ENCODE results near the gene PRKACA. TPM values are rescaled to one million over a fixed set of nuclear protein-coding genes. Genes with fewer than 3 reads are reported as not detected.

The PRKACA gene
- polyA plus RNA-seq, 1 experiment, result 17.9 TPM

DNA sequence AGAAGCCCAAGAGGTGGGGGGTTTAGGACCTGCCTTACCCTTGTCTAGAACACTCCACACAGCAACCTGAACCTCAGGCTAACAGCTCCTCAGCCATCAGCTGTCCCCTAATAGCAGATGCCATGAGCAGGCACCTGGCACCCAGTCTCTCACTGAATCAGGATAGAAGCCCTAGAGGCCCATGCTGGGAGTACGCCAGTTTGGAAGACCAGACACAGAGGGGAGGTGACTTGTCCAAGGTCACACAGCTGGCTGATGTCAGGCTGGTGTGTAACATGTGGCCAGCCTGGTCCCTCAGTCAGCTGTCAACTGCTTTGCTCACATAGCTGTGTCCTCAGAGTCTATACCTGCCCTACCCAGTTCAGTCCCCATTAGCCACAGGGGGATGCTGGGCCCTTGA is 14.3 kb downstream of the PRKACA start:
- Histone ChIP-seq H3K9me3 (ENCODE audit: control insufficient read depth, insufficient read depth, low read length) (no peaks in the 10 kb centered on the region), H3K27ac (ENCODE audit: low read depth, low read length) (no peak overlapping the region), H3K4me3 (ENCODE audit: low read depth, low read length) (no peak overlapping the region), H3K27me3 (ENCODE audit: control insufficient read depth, insufficient read depth, low read length) (no peaks in the 10 kb centered on the region)
- ChIA-PET POLR2A (no interaction called here), CTCF (interaction anchor here (0.9 kb wide), 1 partner anchor 11 kb away, joined by 3 read pairs; no protein-coding TSS in a partner anchor)
- TF ChIP-seq, protein P1, sequence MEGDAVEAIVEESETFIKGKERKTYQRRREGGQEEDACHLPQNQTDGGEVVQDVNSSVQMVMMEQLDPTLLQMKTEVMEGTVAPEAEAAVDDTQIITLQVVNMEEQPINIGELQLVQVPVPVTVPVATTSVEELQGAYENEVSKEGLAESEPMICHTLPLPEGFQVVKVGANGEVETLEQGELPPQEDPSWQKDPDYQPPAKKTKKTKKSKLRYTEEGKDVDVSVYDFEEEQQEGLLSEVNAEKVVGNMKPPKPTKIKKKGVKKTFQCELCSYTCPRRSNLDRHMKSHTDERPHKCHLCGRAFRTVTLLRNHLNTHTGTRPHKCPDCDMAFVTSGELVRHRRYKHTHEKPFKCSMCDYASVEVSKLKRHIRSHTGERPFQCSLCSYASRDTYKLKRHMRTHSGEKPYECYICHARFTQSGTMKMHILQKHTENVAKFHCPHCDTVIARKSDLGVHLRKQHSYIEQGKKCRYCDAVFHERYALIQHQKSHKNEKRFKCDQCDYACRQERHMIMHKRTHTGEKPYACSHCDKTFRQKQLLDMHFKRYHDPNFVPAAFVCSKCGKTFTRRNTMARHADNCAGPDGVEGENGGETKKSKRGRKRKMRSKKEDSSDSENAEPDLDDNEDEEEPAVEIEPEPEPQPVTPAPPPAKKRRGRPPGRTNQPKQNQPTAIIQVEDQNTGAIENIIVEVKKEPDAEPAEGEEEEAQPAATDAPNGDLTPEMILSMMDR (IDR thresholded peaks at IDR 0.05; ENCODE audit: low read depth, low read length), result no peak
- DNase-seq (ENCODE audit: low read depth, low spot score), result no peak

- POLR2A ChIA-PET, result no interaction called here
- no peak for DNase-seq (ENCODE audit: low read depth, low spot score)
- CTCF ChIA-PET, result no interaction called here
- TF ChIP-seq, protein P1 (IDR thresholded peaks at IDR 0.05; ENCODE audit: low read depth, low read length), result no peak
- H3K27ac ChIP-seq (ENCODE audit: low read depth, low read length), result no peak overlapping the region
- H3K9me3 ChIP-seq (ENCODE audit: control insufficient read depth, insufficient read depth, low read length), result no peaks in the 10 kb centered on the region
- no peaks in the 10 kb centered on the region for H3K27me3 ChIP-seq (ENCODE audit: control insufficient read depth, insufficient read depth, low read length)
- no peak overlapping the region for H3K4me3 ChIP-seq (ENCODE audit: low read depth, low read length)
Observed at GRCh38 chr19:14102756-14103155, 14.8 kb downstream of the PRKACA start.

DNA sequence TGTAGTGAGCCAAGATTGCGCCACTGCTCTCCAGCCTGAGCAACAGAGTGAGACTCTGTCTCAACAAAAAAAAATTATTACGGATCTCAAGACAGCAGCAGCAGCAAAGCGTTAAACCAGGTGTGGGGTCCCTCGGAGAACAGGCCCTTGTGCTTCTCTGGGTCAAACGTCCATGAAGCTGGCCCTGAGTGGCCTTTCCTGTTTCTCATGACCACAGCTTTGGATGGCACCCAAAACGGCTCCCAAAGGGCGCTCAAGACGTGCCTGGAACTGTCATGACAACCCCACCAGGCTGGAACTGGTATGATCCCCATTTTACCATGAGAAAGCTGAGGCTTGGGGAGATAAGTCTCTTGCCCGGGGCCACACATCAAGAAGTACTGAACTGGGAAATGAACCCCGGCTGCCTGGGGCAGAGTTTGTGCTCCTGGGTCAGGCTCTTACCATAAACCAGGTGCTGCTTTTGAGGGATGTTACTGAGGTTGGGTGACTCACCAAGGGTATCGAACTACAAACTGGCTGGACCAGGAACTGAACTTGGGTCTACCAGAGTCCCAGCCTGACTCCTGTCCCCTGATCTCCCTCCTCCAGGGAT is 15.4 kb downstream of the PRKACA start:
- CTCF ChIA-PET, result no interaction called here

GRCh38 chr19:14101003-14101545 is 16.5 kb downstream of the PRKACA start:
- H3K27ac ChIP-seq (ENCODE audit: low read depth, low read length), result no peak overlapping the region
- no peaks in the 10 kb centered on the region for H3K27me3 ChIP-seq (ENCODE audit: control insufficient read depth, insufficient read depth, low read length)
- CTCF ChIA-PET, result no interaction called here
- no peaks in the 10 kb centered on the region for H3K9me3 ChIP-seq (ENCODE audit: control insufficient read depth, insufficient read depth, low read length)
- POLR2A ChIA-PET, result no interaction called here
- DNase-seq (ENCODE audit: low read depth, low spot score), result no peak
- H3K4me3 ChIP-seq (ENCODE audit: low read depth, low read length), result no peak overlapping the region
- TF ChIP-seq, protein P1 (IDR thresholded peaks at IDR 0.05; ENCODE audit: low read depth, low read length), result no peak

More for the DNA sequence above, 15.4 kb downstream of the PRKACA start:
- no peak for DNase-seq (ENCODE audit: low read depth, low spot score)
- H3K9me3 ChIP-seq (ENCODE audit: control insufficient read depth, insufficient read depth, low read length), result no peaks in the 10 kb centered on the region
- H3K27ac ChIP-seq (ENCODE audit: low read depth, low read length), result no peak overlapping the region
- POLR2A ChIA-PET, result no interaction called here
- H3K27me3 ChIP-seq (ENCODE audit: control insufficient read depth, insufficient read depth, low read length), result no peaks in the 10 kb centered on the region
- H3K4me3 ChIP-seq (ENCODE audit: low read depth, low read length), result no peak overlapping the region
- TF ChIP-seq, protein P1 (IDR thresholded peaks at IDR 0.05; ENCODE audit: low read depth, low read length), result no peak

DNA sequence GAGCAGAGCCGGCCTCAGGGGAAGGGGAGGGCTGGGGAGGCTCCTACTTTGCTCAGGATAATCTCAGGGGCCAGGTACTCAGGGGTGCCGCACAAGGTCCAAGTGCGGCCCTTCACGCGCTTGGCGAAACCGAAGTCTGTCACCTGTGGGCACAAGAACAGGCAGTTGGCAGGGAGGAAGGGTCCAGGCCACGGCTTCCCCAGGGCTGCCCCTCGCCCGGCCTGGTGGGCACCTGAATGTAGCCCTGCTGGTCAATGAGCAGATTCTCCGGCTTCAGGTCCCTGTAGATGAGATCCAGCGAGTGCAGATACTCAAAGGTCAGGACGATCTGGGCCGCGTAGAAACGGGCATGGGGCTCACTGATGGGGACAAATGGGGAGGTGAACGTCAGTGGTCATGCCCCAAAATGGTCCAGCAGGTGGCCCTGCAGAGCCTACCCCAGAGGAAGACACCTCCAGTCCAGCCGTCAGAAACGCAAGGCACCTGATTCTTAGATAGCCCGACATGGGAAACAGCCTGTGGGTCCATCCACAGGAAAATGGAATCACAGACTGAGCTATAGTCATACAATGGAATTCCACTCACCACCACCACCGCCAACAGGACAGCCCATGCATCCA is 19.9 kb downstream of the PRKACA start:
- POLR2A ChIA-PET, result no interaction called here
- Histone ChIP-seq H3K4me3 (ENCODE audit: low read depth, low read length) (no peak overlapping the region), H3K9me3 (ENCODE audit: control insufficient read depth, insufficient read depth, low read length) (peaks cover 12% of the 10 kb centered on the region; the same call in 1 of the 2 replicates), H3K27ac (ENCODE audit: low read depth, low read length) (no peak overlapping the region), H3K27me3 (ENCODE audit: control insufficient read depth, insufficient read depth, low read length) (no peaks in the 10 kb centered on the region)
- CTCF ChIA-PET, result interaction anchor here (0.6 kb wide), 1 partner anchor 38 kb away, joined by 3 read pairs; no protein-coding TSS in a partner anchor
- TF ChIP-seq, protein P1 (IDR thresholded peaks at IDR 0.05; ENCODE audit: low read depth, low read length), result peak; percentile 22; the same call in 1 of the 2 replicates
- no peak for DNase-seq (ENCODE audit: low read depth, low spot score)
